ENCODE measurements around the gene SEC11A.

SEC11A gene

GRCh38 chr15:84634228-84634837 lies 81.6 kb downstream of the SEC11A start:
- DNase-seq: no peak

GRCh38 chr15:84633311-84634227 lies 82.4 kb downstream of the SEC11A start:
- no peak for DNase-seq

GRCh38 chr15:84631706-84632272 lies 84.2 kb downstream of the SEC11A start:
- no peak for DNase-seq

- no peak for DNase-seq
Observed at GRCh38 chr15:84629033-84629432, 86.9 kb downstream of the SEC11A start.

GRCh38 chr15:84625123-84625522 lies 90.8 kb downstream of the SEC11A start:
- no peak for DNase-seq

GRCh38 chr15:84624359-84624758 lies 91.6 kb downstream of the SEC11A start:
- DNase-seq: no peak

GRCh38 chr15:84621358-84621979 lies 94.5 kb downstream of the SEC11A start:
- no peak for DNase-seq

- no peak for DNase-seq
Observed at GRCh38 chr15:84620626-84621025, 95.3 kb downstream of the SEC11A start.

All from NCI-H2029 treated with DMSO at 0.1 percent for 48 hours (cell line).